ENCODE data around the gene CAMTA1. TPM values are rescaled to one million over a fixed set of nuclear protein-coding genes. Genes with fewer than 3 reads are reported as not detected.

The CAMTA1 gene
- total RNA-seq, 2 experiments from 2014 or later, result 43.9 to 73.3 TPM

DNA sequence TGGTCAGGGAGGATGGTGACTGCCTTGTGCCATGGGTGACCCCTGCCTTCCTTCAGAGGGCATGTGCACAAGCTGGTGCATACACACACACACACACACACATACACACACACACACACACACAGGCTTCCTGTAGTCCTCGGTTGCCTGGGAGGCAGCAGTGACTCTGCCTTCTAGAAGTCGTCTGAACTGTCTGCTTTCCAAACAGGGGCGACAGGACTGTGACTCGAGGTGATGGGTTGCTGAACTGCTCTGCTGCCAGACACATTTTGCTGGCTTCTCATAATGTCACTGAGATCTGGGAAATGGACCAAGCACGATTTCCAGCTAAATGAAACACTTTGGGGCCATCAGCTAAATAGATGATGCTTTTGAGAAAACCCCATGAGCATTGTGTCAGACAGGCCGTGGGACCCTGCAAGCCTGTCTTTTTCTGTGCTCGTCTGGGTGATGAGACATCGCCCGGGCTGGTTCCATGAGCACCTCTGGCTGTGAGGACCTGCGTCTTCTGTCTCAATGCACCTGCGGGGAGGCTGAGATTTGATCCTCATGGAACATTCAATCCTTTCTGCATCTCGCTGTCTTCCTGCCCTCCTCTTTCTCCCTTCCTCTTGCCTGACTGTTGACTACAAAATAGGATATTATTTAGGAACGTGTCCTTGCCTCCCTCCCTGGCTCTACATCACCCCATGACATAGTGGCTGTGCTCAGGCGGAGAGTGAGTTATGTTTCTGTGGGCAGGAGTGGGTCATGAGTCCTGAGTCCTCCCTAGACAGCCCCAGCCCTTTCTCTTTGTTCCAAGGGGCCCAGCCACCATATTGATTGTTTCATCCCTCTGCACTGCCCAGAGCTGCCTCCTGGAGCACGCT is 436.8 kb downstream of the CAMTA1 start:
- no peaks in the 10 kb centered on the region for H3K9me2 ChIP-seq (ENCODE audit: insufficient read depth, low read length)
- no peak for TF ChIP-seq EZH2phosphoT487 (IDR thresholded peaks at IDR 0.05; ENCODE audit: borderline replicate concordance, low read depth, low read length)
- TF ChIP-seq, protein P1, sequence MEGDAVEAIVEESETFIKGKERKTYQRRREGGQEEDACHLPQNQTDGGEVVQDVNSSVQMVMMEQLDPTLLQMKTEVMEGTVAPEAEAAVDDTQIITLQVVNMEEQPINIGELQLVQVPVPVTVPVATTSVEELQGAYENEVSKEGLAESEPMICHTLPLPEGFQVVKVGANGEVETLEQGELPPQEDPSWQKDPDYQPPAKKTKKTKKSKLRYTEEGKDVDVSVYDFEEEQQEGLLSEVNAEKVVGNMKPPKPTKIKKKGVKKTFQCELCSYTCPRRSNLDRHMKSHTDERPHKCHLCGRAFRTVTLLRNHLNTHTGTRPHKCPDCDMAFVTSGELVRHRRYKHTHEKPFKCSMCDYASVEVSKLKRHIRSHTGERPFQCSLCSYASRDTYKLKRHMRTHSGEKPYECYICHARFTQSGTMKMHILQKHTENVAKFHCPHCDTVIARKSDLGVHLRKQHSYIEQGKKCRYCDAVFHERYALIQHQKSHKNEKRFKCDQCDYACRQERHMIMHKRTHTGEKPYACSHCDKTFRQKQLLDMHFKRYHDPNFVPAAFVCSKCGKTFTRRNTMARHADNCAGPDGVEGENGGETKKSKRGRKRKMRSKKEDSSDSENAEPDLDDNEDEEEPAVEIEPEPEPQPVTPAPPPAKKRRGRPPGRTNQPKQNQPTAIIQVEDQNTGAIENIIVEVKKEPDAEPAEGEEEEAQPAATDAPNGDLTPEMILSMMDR (conservative IDR thresholded peaks at IDR 0.05; ENCODE audit: low read length), result no peak
- no peaks in the 10 kb centered on the region for H3K4me1 ChIP-seq (ENCODE audit: insufficient read depth, low read length, poor library complexity, severe bottlenecking)
- no peak overlapping the region for H3K4me2 ChIP-seq (ENCODE audit: low read length)
- no peak overlapping the region for H3K27ac ChIP-seq (ENCODE audit: low read depth, low read length, poor library complexity, severe bottlenecking)
- intact Hi-C loops (cut with micrococcal nuclease; ENCODE audit: unreplicated experiment), result no loop called here
- no peaks in the 10 kb centered on the region for H3K9me3 ChIP-seq (ENCODE audit: low read length)
- H3K4me3 ChIP-seq (ENCODE audit: low read depth, low read length, poor library complexity, severe bottlenecking), result no peak overlapping the region
- H4K20me1 ChIP-seq (ENCODE audit: insufficient read depth, low read length), result no peaks in the 10 kb centered on the region
- BruUV-seq (replicated peaks), result no TSS peak
- DNase-seq (ENCODE audit: low spot score), result no peak
- no peaks in the 10 kb centered on the region for H3K36me3 ChIP-seq (ENCODE audit: insufficient read depth, low read length)
- CTCF ChIA-PET (ENCODE audit: unreplicated experiment), result no interaction called here
- H3K79me2 ChIP-seq (ENCODE audit: insufficient read depth, low read depth, low read length), result no peaks in the 10 kb centered on the region
- POLR2A ChIA-PET, result no interaction called here
- no peak overlapping the region for H2AFZ ChIP-seq (ENCODE audit: low read length)

DNA sequence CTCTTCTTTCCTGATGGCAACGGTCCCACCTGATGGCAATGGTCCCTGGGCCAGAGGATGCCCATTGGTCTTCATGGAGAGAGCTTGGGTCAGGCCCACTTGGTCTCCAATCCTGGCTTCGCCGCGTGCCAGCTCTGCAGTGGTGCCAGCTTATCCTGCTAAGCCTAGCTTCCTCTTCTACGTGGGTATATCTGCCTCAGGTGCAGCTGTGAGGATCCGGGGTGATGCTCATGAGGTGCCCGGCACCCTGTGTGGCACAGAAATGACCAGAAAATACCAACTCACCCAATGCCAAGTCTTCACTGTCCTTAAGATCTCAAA is 437.4 kb downstream of the CAMTA1 start:
- BruUV-seq (replicated peaks), result no TSS peak
- no peaks in the 10 kb centered on the region for H3K9me2 ChIP-seq (ENCODE audit: insufficient read depth, low read length)

More for the DNA sequence above, 437.4 kb downstream of the CAMTA1 start:
- Histone ChIP-seq H3K9me3 (ENCODE audit: low read length) (no peaks in the 10 kb centered on the region), H3K36me3 (ENCODE audit: insufficient read depth, low read length) (no peaks in the 10 kb centered on the region), H2AFZ (ENCODE audit: low read length) (no peak overlapping the region), H3K4me3 (ENCODE audit: low read depth, low read length, poor library complexity, severe bottlenecking) (no peak overlapping the region), H3K4me2 (ENCODE audit: low read length) (no peak overlapping the region), H3K27ac (ENCODE audit: low read depth, low read length, poor library complexity, severe bottlenecking) (no peak overlapping the region), H3K4me1 (ENCODE audit: insufficient read depth, low read length, poor library complexity, severe bottlenecking) (no peaks in the 10 kb centered on the region), H4K20me1 (ENCODE audit: insufficient read depth, low read length) (no peaks in the 10 kb centered on the region), H3K79me2 (ENCODE audit: insufficient read depth, low read depth, low read length) (no peaks in the 10 kb centered on the region)
- intact Hi-C loops (cut with micrococcal nuclease; ENCODE audit: unreplicated experiment), result no loop called here
- ChIA-PET CTCF (ENCODE audit: unreplicated experiment) (no interaction called here), POLR2A (no interaction called here)
- DNase-seq (ENCODE audit: low spot score), result no peak
- TF ChIP-seq EZH2phosphoT487 (IDR thresholded peaks at IDR 0.05; ENCODE audit: borderline replicate concordance, low read depth, low read length), result no peak
- TF ChIP-seq, protein P1 (conservative IDR thresholded peaks at IDR 0.05; ENCODE audit: low read length), result no peak
